GM15510 (cell line): ENCODE measurements around the gene NKIRAS2.

Experiments used
- POLR2A ChIP-seq: IDR thresholded peaks from 3 replicates; pipeline ENCODE4 v1.6.1; 2011; ENCODE audit warnings: borderline replicate concordance; ENCODE audit not compliant: insufficient read length; ENCODE audit errors: extremely low read depth

The NKIRAS2 gene

DNA sequence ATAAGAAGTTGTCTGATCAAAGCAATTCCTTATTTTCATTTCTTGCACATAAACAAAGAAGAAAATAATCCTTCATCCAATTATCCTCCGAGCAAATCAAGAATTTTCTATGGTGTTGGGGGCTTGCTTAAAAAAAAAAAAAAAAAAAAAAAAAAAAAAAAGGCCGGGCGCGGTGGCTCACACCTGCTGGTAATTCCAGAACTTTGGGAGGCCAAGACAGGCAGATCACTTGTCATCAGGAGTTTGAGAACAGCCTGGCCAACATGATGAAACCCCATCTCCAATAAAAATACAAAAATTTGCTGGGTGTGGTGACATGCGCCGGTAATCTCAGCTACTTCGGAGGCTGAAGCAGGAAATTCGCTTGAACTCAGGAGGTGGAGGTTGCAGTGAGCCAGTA, 34.0 kb upstream of the NKIRAS2 start:
- no peak for TF ChIP-seq POLR2A

- no peak for TF ChIP-seq POLR2A
Measured at GRCh38 chr17:41986634-41987033, 33.3 kb upstream of the NKIRAS2 start.

- no peak for TF ChIP-seq POLR2A
Measured at GRCh38 chr17:41987642-41988041, 32.2 kb upstream of the NKIRAS2 start.

DNA sequence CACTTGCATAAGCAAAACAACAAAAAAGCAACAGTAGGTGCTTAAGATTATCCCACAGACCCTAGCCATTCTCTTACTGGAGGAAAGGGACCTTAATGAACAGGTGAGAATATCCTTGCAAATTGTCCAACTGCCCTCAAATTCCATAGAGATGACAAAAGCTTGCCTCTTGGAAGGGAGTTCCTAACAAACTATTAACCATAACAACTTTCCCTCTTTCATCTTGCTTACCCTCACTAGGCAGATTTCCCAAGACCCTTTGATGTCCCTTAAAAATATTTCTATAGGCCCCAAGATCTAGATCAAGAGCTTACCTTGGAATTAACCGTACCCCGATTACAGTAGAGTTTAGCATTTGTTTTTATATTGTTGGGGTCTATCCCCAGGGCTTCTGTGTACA, 31.5 kb upstream of the NKIRAS2 start:
- no peak for TF ChIP-seq POLR2A

- TF ChIP-seq POLR2A: no peak
Measured at GRCh38 chr17:41989702-41990419, 30.0 kb upstream of the NKIRAS2 start.

DNA sequence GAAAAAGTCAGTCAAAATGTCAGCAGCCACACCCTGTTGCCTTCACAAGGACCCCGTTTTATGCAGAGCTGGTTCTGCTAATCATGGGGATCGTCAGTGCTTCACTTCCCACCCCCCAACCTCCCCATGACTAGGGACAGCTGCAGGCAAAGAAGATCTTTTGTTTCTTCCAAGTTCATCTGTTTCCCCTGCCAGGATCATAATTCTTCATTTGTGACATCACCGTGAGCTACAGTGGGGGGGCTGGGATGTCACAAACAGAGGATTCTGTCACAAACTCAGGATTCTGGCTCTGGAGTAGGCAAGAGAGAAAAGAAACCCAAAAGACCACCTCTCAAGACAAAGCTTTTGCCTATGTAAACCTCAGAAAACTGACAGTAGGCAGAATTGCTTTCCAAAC, 27.3 kb upstream of the NKIRAS2 start:
- no peak for TF ChIP-seq POLR2A

DNA sequence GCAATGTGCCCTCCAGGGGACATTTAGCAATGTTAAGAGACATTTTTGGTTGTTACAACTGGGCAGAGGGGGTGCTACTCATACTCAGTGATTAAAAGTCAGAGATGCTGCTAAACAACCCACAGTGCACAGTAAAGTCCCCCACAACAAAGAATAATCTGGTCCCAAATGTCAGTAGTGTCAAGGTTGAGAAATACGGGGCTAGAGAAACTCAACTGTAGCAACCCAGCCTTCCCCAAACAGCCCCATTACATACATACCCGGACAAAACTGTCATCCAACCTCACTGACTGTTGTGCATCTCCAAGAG, 23.1 kb upstream of the NKIRAS2 start:
- no peak for TF ChIP-seq POLR2A

DNA sequence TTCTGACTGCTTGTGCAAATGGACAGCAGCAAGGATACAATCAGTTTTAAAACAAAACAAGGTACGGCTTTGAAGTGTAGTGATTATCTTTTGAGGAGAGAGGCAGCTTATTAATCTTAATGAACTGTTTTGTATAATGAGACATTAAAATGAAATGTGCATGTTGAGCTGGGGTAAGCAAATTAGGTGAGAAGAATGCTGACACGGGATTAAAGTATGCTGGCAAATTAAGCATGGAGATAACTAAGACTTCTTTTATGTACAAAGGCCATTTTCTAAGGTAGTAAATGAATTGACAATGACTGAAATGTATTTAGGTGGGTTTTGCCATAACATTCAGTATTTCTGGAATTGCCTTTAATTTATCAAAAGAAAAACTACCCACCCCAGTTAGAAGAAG, 21.4 kb upstream of the NKIRAS2 start:
- TF ChIP-seq POLR2A: no peak

DNA sequence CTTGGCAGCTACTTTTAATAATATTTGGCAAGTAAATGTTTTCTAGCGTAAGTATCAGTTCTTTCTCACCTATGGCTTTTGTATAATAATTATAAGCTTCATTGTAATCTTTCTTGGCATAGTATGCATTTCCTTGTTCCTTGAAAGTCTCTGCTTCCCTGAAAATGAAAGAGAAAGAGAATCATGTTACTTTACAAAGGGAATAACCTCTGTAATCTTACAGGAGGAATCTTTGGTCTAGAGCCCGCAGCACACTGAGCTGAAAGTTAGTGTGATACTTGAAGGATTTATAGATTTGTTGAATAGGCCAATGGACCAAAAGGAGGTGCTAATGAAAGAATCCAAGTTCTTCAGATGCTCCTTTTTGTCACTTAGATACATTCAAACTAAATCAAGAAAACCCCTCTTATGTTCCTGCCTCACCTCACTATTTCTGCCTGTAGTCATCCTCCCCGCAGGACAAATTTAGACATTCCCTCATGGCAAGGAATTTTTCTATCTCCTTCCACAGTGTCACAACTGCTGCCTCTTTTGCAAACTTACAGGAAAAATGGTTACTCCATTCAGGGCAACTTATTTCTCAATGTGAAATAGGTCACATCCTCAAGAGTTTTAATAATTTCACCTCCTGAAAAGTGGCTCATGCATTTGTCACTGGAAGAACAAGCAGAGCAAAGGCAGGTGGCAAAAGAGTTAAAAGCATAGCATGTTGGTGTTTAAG, 19.3 kb upstream of the NKIRAS2 start:
- TF ChIP-seq POLR2A: no peak

GRCh38 chr17:42001729-42002128, 18.2 kb upstream of the NKIRAS2 start:
- no peak for TF ChIP-seq POLR2A

GRCh38 chr17:42002175-42002791, 17.6 kb upstream of the NKIRAS2 start:
- TF ChIP-seq POLR2A: no peak

DNA sequence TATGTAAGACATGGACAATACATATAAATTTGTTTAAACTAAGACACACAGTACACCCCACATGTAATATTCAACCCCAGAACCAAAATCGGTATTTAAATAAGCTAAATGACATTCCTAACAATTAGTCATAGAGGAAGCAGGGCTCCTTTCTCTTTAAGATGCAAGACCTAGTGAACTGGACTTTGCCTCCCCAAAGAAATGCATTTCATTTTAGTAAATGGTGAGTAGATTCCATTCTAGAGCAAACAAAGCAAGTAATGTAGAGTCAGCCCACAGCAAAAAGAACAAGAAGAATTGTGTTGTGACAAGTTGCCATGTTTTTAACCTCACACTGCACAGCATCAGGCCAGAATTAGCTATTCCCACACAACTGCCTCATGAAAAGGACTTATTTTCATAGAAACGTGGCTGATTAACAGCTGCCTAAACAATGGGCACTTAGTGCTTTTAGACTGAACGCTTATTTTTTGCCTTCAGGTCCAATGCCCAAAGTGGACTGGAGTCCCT, 17.0 kb upstream of the NKIRAS2 start:
- no peak for TF ChIP-seq POLR2A

- TF ChIP-seq POLR2A: no peak
Measured at GRCh38 chr17:42005166-42005565, 14.7 kb upstream of the NKIRAS2 start.

DNA sequence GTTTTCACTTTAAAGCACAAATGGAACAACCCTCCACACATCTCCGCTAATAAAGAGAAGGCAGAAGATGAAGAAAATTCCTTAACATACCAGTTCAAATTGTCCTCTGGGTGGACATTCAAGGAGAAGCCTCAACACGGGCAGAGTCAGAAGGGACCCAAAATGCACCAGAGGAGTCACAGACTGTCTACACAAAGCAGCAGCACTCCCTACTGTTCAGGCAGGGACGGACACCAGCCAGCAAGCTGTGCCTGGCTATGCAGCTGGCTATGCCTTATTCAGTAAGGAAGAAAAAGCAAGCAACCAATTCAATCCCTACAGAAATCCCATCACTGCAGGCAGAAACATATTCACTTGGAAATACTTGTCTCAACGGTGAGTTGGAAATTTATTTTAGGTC, 10.7 kb upstream of the NKIRAS2 start:
- TF ChIP-seq POLR2A: no peak

- no peak for TF ChIP-seq POLR2A
Measured at GRCh38 chr17:42010898-42011516, 8.9 kb upstream of the NKIRAS2 start.
